ENCODE data around the gene GCAT. TPM values are rescaled to one million over a fixed set of nuclear protein-coding genes. Genes with fewer than 3 reads are reported as not detected.
"Not testable (repeated sequence)": the region's sequence is repeated elsewhere in the genome, so short reads cannot be mapped to it uniquely, and the experiment has no call there.

GCAT gene
- total RNA-seq, 2 experiments from 2014 or later, result 1.4 to 1.8 TPM

DNA sequence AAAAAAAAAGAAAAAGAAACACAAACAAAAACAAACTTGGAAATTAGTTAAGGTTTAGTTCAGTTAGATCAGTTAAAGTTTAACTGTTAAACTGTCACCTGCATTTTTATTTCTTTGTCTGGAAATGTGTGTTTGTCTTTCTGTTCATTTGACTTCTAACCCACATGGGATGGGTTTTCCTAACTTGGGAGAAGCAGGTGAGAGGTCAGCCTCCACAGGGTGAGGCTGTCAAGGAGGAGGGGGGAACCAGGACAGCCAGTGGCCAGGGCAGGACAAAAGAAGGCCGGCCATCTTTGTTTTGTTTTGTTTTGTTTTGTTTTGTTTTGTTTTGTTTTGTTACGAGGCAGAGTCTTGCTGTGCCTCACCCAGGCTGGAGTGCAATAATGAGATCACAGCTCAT is 13.4 kb upstream of the GCAT start:
- H3K27me3 ChIP-seq (ENCODE audit: control insufficient read depth in 1 of 2, insufficient read depth in 2 of 2, low read length in 2 of 2), result no peaks in the 10 kb centered on the region
- H3K4me3 ChIP-seq (ENCODE audit: low read length), result no peak overlapping the region
- DNase-seq (no peak), ATAC-seq (ENCODE audit: poor library complexity) (no peak)
- Mint-ChIP-seq H3K27me3 (no peaks in the 10 kb centered on the region), H3K27ac (no peak overlapping the region), H3K36me3 (ENCODE audit: low read depth) (no peaks in the 10 kb centered on the region), H3K4me1 (ENCODE audit: low read depth) (no peaks in the 10 kb centered on the region), H3K9me3 (no peaks in the 10 kb centered on the region), H3K4me3 (no peak overlapping the region)
- H3K9me3 ChIP-seq (ENCODE audit: control insufficient read depth in 1 of 2, insufficient read depth in 1 of 2, low read length in 2 of 2), result no peaks in the 10 kb centered on the region
- ChIA-PET CTCF (no interaction called here), POLR2A (interaction anchor here (1.5 kb wide), 1 partner anchor 13 kb away, joined by 3 read pairs; the partner anchor contains the start of gene GCAT)
- no peaks in the 10 kb centered on the region for H3K4me1 ChIP-seq (ENCODE audit: insufficient read depth, low read length)
- H3K36me3 ChIP-seq (ENCODE audit: insufficient read depth, low read length), result no peaks in the 10 kb centered on the region
- TF ChIP-seq CTCF (IDR thresholded peaks at IDR 0.05), result no peak
- intact Hi-C loops (cut with DNase I, micrococcal nuclease), result no loop called here
- no peak overlapping the region for H3K27ac ChIP-seq (ENCODE audit: low read depth in 1 of 2, low read length in 2 of 2)

DNA sequence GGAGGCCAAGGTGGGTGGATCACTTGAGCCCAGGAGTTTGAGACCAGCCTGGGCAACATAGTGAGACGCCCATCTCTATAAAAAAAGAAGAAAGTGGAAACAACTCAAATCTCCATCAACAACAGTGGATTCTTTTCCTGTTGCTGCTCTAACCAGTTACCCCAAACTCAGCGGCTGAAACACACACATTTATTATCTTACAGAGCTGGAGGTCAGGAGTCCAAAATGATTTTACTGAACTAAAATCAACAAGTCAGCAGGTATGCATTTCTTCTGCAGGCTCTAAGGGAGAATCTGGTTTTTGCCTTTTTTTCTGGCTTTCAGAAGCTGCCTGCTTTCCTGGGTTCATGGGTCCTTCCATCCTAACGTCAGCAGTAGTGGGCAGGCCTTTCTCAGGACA is 11.7 kb upstream of the GCAT start:
- H3K4me3 Mint-ChIP-seq, result no peak overlapping the region
- POLR2A ChIA-PET, result no interaction called here
- ATAC-seq (ENCODE audit: poor library complexity) (no peak), DNase-seq (no peak)
- H3K4me1 ChIP-seq (ENCODE audit: insufficient read depth, low read length), result no peaks in the 10 kb centered on the region
- TF ChIP-seq CTCF (IDR thresholded peaks at IDR 0.05), result no peak
- H3K27me3 ChIP-seq (ENCODE audit: control insufficient read depth in 1 of 2, insufficient read depth in 2 of 2, low read length in 2 of 2), result no peaks in the 10 kb centered on the region
- intact Hi-C loops (cut with DNase I, micrococcal nuclease), result no loop called here
- H3K36me3 ChIP-seq (ENCODE audit: insufficient read depth, low read length), result no peaks in the 10 kb centered on the region
- no peak overlapping the region for H3K27ac Mint-ChIP-seq
- H3K4me3 ChIP-seq (ENCODE audit: low read length), result no peak overlapping the region
- peaks cover 5% of the 10 kb centered on the region for H3K27me3 Mint-ChIP-seq
- H3K4me1 Mint-ChIP-seq (ENCODE audit: low read depth), result no peaks in the 10 kb centered on the region
- CTCF ChIA-PET, result no interaction called here
- no peak overlapping the region for H3K27ac ChIP-seq (ENCODE audit: low read depth in 1 of 2, low read length in 2 of 2)
- H3K9me3 Mint-ChIP-seq, result no peaks in the 10 kb centered on the region
- no peaks in the 10 kb centered on the region for H3K9me3 ChIP-seq (ENCODE audit: control insufficient read depth in 1 of 2, insufficient read depth in 1 of 2, low read length in 2 of 2)
- H3K36me3 Mint-ChIP-seq (ENCODE audit: low read depth), result no peaks in the 10 kb centered on the region

DNA sequence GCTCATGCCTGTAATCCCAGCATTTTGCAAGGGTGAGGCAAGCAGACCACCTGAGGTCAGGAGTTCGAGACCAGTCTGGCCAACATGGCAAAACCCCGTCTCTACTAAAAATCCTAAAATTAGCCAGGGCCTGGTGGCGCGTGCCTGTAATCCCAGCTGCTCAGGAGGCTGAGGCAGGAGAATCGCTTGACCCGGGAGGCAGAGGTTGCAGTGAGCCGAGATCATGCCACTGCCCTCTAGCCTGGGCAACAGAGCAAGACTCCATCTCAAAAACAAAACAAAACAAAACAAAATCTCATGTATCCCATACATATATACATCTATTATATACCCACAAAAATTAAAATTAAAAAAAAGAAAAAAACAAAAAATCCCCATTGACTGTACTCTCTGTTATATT is 10.5 kb upstream of the GCAT start:
- POLR2A ChIA-PET; CTCF ChIA-PET; H3K9me3 ChIP-seq (ENCODE audit: control insufficient read depth in 1 of 2, insufficient read depth in 1 of 2, low read length in 2 of 2); H3K4me1 Mint-ChIP-seq (ENCODE audit: low read depth); H3K4me1 ChIP-seq (ENCODE audit: insufficient read depth, low read length); H3K36me3 ChIP-seq (ENCODE audit: insufficient read depth, low read length); H3K27ac Mint-ChIP-seq; intact Hi-C loops (cut with DNase I, micrococcal nuclease); H3K9me3 Mint-ChIP-seq; H3K36me3 Mint-ChIP-seq (ENCODE audit: low read depth); H3K27ac ChIP-seq (ENCODE audit: low read depth in 1 of 2, low read length in 2 of 2); ATAC-seq (ENCODE audit: poor library complexity); H3K27me3 ChIP-seq (ENCODE audit: control insufficient read depth in 1 of 2, insufficient read depth in 2 of 2, low read length in 2 of 2); DNase-seq; H3K4me3 Mint-ChIP-seq; H3K27me3 Mint-ChIP-seq; H3K4me3 ChIP-seq (ENCODE audit: low read length): not testable (repeated sequence)

- no peaks in the 10 kb centered on the region for H3K9me3 ChIP-seq (ENCODE audit: control insufficient read depth in 1 of 2, insufficient read depth in 1 of 2, low read length in 2 of 2)
- POLR2A ChIA-PET, result no interaction called here
- no peak overlapping the region for H3K4me3 ChIP-seq (ENCODE audit: low read length)
- no peak for DNase-seq
- peaks cover 7% of the 10 kb centered on the region in 2 experiments for H3K27me3 ChIP-seq (ENCODE audit: control insufficient read depth in 1 of 2, insufficient read depth in 2 of 2, low read length in 2 of 2)
- Mint-ChIP-seq H3K27ac (no peak overlapping the region), H3K36me3 (ENCODE audit: low read depth) (no peaks in the 10 kb centered on the region), H3K9me3 (no peaks in the 10 kb centered on the region), H3K4me3 (no peak overlapping the region), H3K4me1 (ENCODE audit: low read depth) (peaks cover 9% of the 10 kb centered on the region), H3K27me3 (peaks cover 13% of the 10 kb centered on the region)
- CTCF ChIA-PET, result no interaction called here
- H3K27ac ChIP-seq (ENCODE audit: low read depth in 1 of 2, low read length in 2 of 2), result no peak overlapping the region
- ATAC-seq (ENCODE audit: poor library complexity), result no peak
- TF ChIP-seq CTCF (IDR thresholded peaks at IDR 0.05), result no peak
- H3K4me1 ChIP-seq (ENCODE audit: insufficient read depth, low read length), result peaks cover 12% of the 10 kb centered on the region
- no peaks in the 10 kb centered on the region for H3K36me3 ChIP-seq (ENCODE audit: insufficient read depth, low read length)
- intact Hi-C loops (cut with DNase I, micrococcal nuclease), result no loop called here
Observed at GRCh38 chr22:37797874-37798500, 9.7 kb upstream of the GCAT start.

- H3K9me3 ChIP-seq (ENCODE audit: control insufficient read depth in 1 of 2, insufficient read depth in 1 of 2, low read length in 2 of 2); H3K27ac ChIP-seq (ENCODE audit: low read depth in 1 of 2, low read length in 2 of 2); POLR2A ChIA-PET; DNase-seq; intact Hi-C loops (cut with DNase I, micrococcal nuclease); H3K36me3 Mint-ChIP-seq (ENCODE audit: low read depth); H3K4me3 ChIP-seq (ENCODE audit: low read length); H3K4me3 Mint-ChIP-seq; H3K9me3 Mint-ChIP-seq; ATAC-seq (ENCODE audit: poor library complexity); CTCF ChIA-PET; H3K27ac Mint-ChIP-seq; H3K36me3 ChIP-seq (ENCODE audit: insufficient read depth, low read length): not testable (repeated sequence)
- Histone ChIP-seq H3K27me3 (ENCODE audit: control insufficient read depth in 1 of 2, insufficient read depth in 2 of 2, low read length in 2 of 2) (peaks cover 18 to 21% of the 10 kb centered on the region in 2 experiments), H3K4me1 (ENCODE audit: insufficient read depth, low read length) (peaks cover 29% of the 10 kb centered on the region)
- peaks cover 22% of the 10 kb centered on the region for H3K4me1 Mint-ChIP-seq (ENCODE audit: low read depth)
- peaks cover 27% of the 10 kb centered on the region for H3K27me3 Mint-ChIP-seq
Observed at GRCh38 chr22:37799979-37800378, 7.8 kb upstream of the GCAT start.
